ENCODE results near the gene JAG2.

GRCh38 chr14:105217774-105218173, 49.2 kb upstream of the JAG2 start:
- no peak for TF ChIP-seq POLR2A (IDR thresholded peaks at IDR 0.05)
- TF ChIP-seq CTCF (IDR thresholded peaks at IDR 0.05) = no peak
